GM12891 (cell line): ENCODE results near the gene GRAMD2B.

ENCODE experiments used
- POLR2A ChIP-seq: IDR thresholded peaks from 2 replicates; pipeline ENCODE4 v1.6.1; 2011; ENCODE audit warnings: low read depth, low read length, control low read depth
- POLR2AphosphoS5 ChIP-seq: IDR thresholded peaks from 2 replicates; pipeline ENCODE4 v1.6.1; 2011; ENCODE audit warnings: low read depth, low read length, control low read depth
- SPI1 ChIP-seq: IDR thresholded peaks from 2 replicates; pipeline ENCODE4 v1.6.1; 2011; ENCODE audit warnings: low read depth, low read length, control low read depth
- TAF1 ChIP-seq: IDR thresholded peaks from 2 replicates; pipeline ENCODE4 v1.6.1; 2011; ENCODE audit warnings: low read depth, low read length, control low read depth

- no peak for TF ChIP-seq POLR2A
- TF ChIP-seq TAF1 = no peak
- no peak for TF ChIP-seq POLR2AphosphoS5
- no peak for TF ChIP-seq SPI1
Measured at GRCh38 chr5:126486332-126486731, 63.1 kb downstream of the GRAMD2B start.
